NK-92 treated with Interleukin-12 subunit alpha and Interleukin-12 subunit beta, amount 100 ng/mL, for 24 hours (cell line): Measurements from ENCODE around the gene SPTLC1.
"Not testable (repeated sequence)": the region's sequence is repeated elsewhere in the genome, so short reads cannot be mapped to it uniquely, and the experiment has no call there.

ENCODE experiments used
- DNase-seq: peaks from one replicate; lab custom pipeline; 2025; lab: John Stamatoyannopoulos, UW

Gene SPTLC1

GRCh38 chr9:92030367-92030766, 84.8 kb downstream of the SPTLC1 start:
- no peak for DNase-seq

GRCh38 chr9:92029553-92029952, 85.7 kb downstream of the SPTLC1 start:
- DNase-seq = no peak

- no peak for DNase-seq
Measured at GRCh38 chr9:92026206-92027002, 88.8 kb downstream of the SPTLC1 start.

GRCh38 chr9:92021785-92022541, 93.2 kb downstream of the SPTLC1 start:
- DNase-seq = not testable (repeated sequence)

GRCh38 chr9:92019658-92020057, 95.6 kb downstream of the SPTLC1 start:
- DNase-seq = no peak

- no peak for DNase-seq
Measured at GRCh38 chr9:92010705-92011536, 104.3 kb downstream of the SPTLC1 start.

- not testable (repeated sequence) for DNase-seq
Measured at GRCh38 chr9:92010253-92010652, 105.0 kb downstream of the SPTLC1 start.

- DNase-seq = no peak
Measured at GRCh38 chr9:92008041-92008440, 107.2 kb downstream of the SPTLC1 start.

GRCh38 chr9:92004045-92004392, 111.2 kb downstream of the SPTLC1 start:
- DNase-seq = no peak

GRCh38 chr9:92003308-92004044, 111.7 kb downstream of the SPTLC1 start:
- DNase-seq = no peak

- not testable (repeated sequence) for DNase-seq
Measured at GRCh38 chr9:92001948-92002347, 113.3 kb downstream of the SPTLC1 start.

GRCh38 chr9:92001244-92001643, 114.0 kb downstream of the SPTLC1 start:
- DNase-seq = no peak

- no peak for DNase-seq
Measured at GRCh38 chr9:91995000-91995655, 120.1 kb downstream of the SPTLC1 start.

GRCh38 chr9:91994422-91994821, 120.8 kb downstream of the SPTLC1 start:
- DNase-seq = no peak

GRCh38 chr9:91992461-91993041, 122.7 kb downstream of the SPTLC1 start:
- no peak for DNase-seq

- DNase-seq = no peak
Measured at GRCh38 chr9:91991721-91992341, 123.4 kb downstream of the SPTLC1 start.

GRCh38 chr9:91986248-91986647, 129.0 kb downstream of the SPTLC1 start:
- DNase-seq = no peak

GRCh38 chr9:91985692-91986091, 129.5 kb downstream of the SPTLC1 start:
- no peak for DNase-seq
